ENCODE measurements around the gene PTCRA. TPM values are rescaled to one million over a fixed set of nuclear protein-coding genes. Genes with fewer than 3 reads are reported as not detected.

PTCRA gene
- total and polyA plus RNA-seq, 2 experiments from 2014 or later: not detected

DNA sequence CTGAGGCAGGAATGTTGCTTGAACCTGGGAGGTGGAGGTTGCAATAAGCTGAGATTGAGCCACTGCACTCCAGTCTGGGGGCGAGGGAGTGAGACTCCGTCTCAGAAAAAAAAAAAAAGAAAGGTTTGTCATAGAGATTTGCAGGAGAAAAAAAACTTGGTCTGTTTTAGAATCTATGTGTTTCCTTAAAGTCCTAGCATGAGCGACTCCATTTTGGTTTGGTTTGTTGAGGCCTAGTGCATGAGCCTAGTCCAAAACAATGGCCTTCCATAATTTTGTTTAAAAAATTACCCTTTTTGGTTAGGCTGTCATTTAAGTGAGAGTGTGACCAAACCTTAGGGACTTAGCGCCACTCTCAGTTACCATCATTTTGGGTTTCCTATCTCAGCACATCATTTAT lies 36.5 kb downstream of the PTCRA start:
- H3K79me2 ChIP-seq (replicated peaks; ENCODE audit: insufficient read depth): no peaks in the 10 kb centered on the region
- H3K4me1 ChIP-seq (ENCODE audit: insufficient read depth): no peaks in the 10 kb centered on the region
- no peak overlapping the region for H3K4me3 ChIP-seq

More for the DNA sequence above, 36.5 kb downstream of the PTCRA start:
- no peak overlapping the region for H2AFZ ChIP-seq
- Mint-ChIP-seq H3K9me3 (no peaks in the 10 kb centered on the region), H3K36me3 (ENCODE audit: low read depth) (no peaks in the 10 kb centered on the region), H3K27ac (no peak overlapping the region), H3K4me1 (peaks cover 15% of the 10 kb centered on the region), H3K27me3 (ENCODE audit: insufficient read depth, low read depth, poor library complexity) (peaks cover 3% of the 10 kb centered on the region), H3K4me3 (no peak overlapping the region)
- ATAC-seq: no peak
- TF ChIP-seq JUNB (IDR thresholded peaks at IDR 0.05; ENCODE audit: unreplicated experiment): no peak
- no peak for TF ChIP-seq CTCF (conservative IDR thresholded peaks at IDR 0.05; ENCODE audit: low read depth in 2 of 2)
- no peak for TF ChIP-seq STAT1 (IDR thresholded peaks at IDR 0.05; ENCODE audit: unreplicated experiment)
- no peak for TF ChIP-seq ZNF114 (CRISPR knock-in tag; IDR thresholded peaks at IDR 0.05)
- TF ChIP-seq, protein P1, sequence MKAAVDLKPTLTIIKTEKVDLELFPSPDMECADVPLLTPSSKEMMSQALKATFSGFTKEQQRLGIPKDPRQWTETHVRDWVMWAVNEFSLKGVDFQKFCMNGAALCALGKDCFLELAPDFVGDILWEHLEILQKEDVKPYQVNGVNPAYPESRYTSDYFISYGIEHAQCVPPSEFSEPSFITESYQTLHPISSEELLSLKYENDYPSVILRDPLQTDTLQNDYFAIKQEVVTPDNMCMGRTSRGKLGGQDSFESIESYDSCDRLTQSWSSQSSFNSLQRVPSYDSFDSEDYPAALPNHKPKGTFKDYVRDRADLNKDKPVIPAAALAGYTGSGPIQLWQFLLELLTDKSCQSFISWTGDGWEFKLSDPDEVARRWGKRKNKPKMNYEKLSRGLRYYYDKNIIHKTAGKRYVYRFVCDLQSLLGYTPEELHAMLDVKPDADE (IDR thresholded peaks at IDR 0.05): no peak
- no peak for TF ChIP-seq CREB1 (CRISPR knock-in tag; IDR thresholded peaks at IDR 0.05; ENCODE audit: low read depth)
- TF ChIP-seq, protein P2, sequence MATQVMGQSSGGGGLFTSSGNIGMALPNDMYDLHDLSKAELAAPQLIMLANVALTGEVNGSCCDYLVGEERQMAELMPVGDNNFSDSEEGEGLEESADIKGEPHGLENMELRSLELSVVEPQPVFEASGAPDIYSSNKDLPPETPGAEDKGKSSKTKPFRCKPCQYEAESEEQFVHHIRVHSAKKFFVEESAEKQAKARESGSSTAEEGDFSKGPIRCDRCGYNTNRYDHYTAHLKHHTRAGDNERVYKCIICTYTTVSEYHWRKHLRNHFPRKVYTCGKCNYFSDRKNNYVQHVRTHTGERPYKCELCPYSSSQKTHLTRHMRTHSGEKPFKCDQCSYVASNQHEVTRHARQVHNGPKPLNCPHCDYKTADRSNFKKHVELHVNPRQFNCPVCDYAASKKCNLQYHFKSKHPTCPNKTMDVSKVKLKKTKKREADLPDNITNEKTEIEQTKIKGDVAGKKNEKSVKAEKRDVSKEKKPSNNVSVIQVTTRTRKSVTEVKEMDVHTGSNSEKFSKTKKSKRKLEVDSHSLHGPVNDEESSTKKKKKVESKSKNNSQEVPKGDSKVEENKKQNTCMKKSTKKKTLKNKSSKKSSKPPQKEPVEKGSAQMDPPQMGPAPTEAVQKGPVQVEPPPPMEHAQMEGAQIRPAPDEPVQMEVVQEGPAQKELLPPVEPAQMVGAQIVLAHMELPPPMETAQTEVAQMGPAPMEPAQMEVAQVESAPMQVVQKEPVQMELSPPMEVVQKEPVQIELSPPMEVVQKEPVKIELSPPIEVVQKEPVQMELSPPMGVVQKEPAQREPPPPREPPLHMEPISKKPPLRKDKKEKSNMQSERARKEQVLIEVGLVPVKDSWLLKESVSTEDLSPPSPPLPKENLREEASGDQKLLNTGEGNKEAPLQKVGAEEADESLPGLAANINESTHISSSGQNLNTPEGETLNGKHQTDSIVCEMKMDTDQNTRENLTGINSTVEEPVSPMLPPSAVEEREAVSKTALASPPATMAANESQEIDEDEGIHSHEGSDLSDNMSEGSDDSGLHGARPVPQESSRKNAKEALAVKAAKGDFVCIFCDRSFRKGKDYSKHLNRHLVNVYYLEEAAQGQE (IDR thresholded peaks at IDR 0.05; ENCODE audit: unreplicated experiment): no peak
- no peak for TF ChIP-seq EZH2phosphoT487 (IDR thresholded peaks at IDR 0.05; ENCODE audit: unreplicated experiment)
- no peak for TF ChIP-seq NANOG (IDR thresholded peaks at IDR 0.05; ENCODE audit: borderline replicate concordance)
- TF ChIP-seq EZH2 (IDR thresholded peaks at IDR 0.05; ENCODE audit: low read depth, unreplicated experiment): no peak
- no peak for TF ChIP-seq ZNF331 (CRISPR knock-in tag; IDR thresholded peaks at IDR 0.05; ENCODE audit: low read depth)
- TF ChIP-seq POLR2AphosphoS5 (IDR thresholded peaks at IDR 0.05; ENCODE audit: low read depth): no peak
- TF ChIP-seq ZNF462 (CRISPR knock-in tag; IDR thresholded peaks at IDR 0.05): no peak
- no peaks in the 10 kb centered on the region for H3K9me2 ChIP-seq (ENCODE audit: insufficient read depth)
- H3K27me3 ChIP-seq (ENCODE audit: insufficient read depth): no peaks in the 10 kb centered on the region
- 0 out of 2 replicates have a peak overlapping the region, but pooled peaks have one; percentile 14 for H3K27ac ChIP-seq (ENCODE audit: low read depth)
- DNase-seq (ENCODE audit: low spot score): no peak
- H3K4me2 ChIP-seq: no peak overlapping the region
- H3F3A ChIP-seq (replicated peaks; ENCODE audit: low read depth): no peaks in the 10 kb centered on the region
- H4K20me1 ChIP-seq (replicated peaks; ENCODE audit: insufficient read depth): no peaks in the 10 kb centered on the region; the same call in 1 of the 2 replicates
- H3K36me3 ChIP-seq (ENCODE audit: insufficient read depth): no peaks in the 10 kb centered on the region
